22Rv1 (cell line): ENCODE measurements around the gene CDC42BPB.
"Not testable (repeated sequence)": the region's sequence is repeated elsewhere in the genome, so short reads cannot be mapped to it uniquely, and the experiment has no call there.

Experiments used
- H3K27ac ChIP-seq: fragments of 450-650 bp; 2 replicates; pipeline ENCODE4 v1.5.1; 2017
- CTCF ChIP-seq: fragments of 450-650 bp; IDR thresholded peaks from 2 replicates; pipeline ENCODE4 v1.5.1; 2017; ENCODE audit warnings: mild to moderate bottlenecking
- ZFX ChIP-seq: fragments of 450-650 bp; IDR thresholded peaks from 2 replicates; pipeline ENCODE4 v1.6.1; 2017; ENCODE audit warnings: antibody characterized with exemption, borderline replicate concordance

The CDC42BPB gene

GRCh38 chr14:102898298-102898697, 159.1 kb downstream of the CDC42BPB start:
- no peak for TF ChIP-seq ZFX
- no peak for TF ChIP-seq CTCF

GRCh38 chr14:102897299-102898027, 159.9 kb downstream of the CDC42BPB start:
- no peak for TF ChIP-seq CTCF
- H3K27ac ChIP-seq, result no peak overlapping the region

More at GRCh38 chr14:102898298-102898697, 159.1 kb downstream of the CDC42BPB start:
- H3K27ac ChIP-seq, result no peak overlapping the region

GRCh38 chr14:102896735-102897134, 160.6 kb downstream of the CDC42BPB start:
- H3K27ac ChIP-seq, result not testable (repeated sequence)

GRCh38 chr14:102893452-102893851, 163.9 kb downstream of the CDC42BPB start:
- H3K27ac ChIP-seq, result no peak overlapping the region

GRCh38 chr14:102892651-102893050, 164.7 kb downstream of the CDC42BPB start:
- TF ChIP-seq CTCF (no peak), ZFX (no peak)
- no peak overlapping the region for H3K27ac ChIP-seq

More at GRCh38 chr14:102893452-102893851, 163.9 kb downstream of the CDC42BPB start:
- no peak for TF ChIP-seq CTCF
- TF ChIP-seq ZFX, result no peak

GRCh38 chr14:102891556-102891955, 165.8 kb downstream of the CDC42BPB start:
- no peak for TF ChIP-seq ZFX
- TF ChIP-seq CTCF, result no peak
- no peak overlapping the region for H3K27ac ChIP-seq

GRCh38 chr14:102891111-102891510, 166.2 kb downstream of the CDC42BPB start:
- H3K27ac ChIP-seq, result no peak overlapping the region
- no peak for TF ChIP-seq ZFX
- no peak for TF ChIP-seq CTCF

GRCh38 chr14:102889615-102890014, 167.7 kb downstream of the CDC42BPB start:
- H3K27ac ChIP-seq, result no peak overlapping the region
- TF ChIP-seq CTCF, result no peak
